DMS 273 (cell line): ENCODE results near the gene RBL1.
"Not testable (repeated sequence)": the region's sequence is repeated elsewhere in the genome, so short reads cannot be mapped to it uniquely, and the experiment has no call there.

Experiments
- DNase-seq: peaks from one replicate; lab custom pipeline; 2025; ENCODE audit not compliant: unreplicated experiment; lab: John Stamatoyannopoulos, UW

The RBL1 gene

DNA sequence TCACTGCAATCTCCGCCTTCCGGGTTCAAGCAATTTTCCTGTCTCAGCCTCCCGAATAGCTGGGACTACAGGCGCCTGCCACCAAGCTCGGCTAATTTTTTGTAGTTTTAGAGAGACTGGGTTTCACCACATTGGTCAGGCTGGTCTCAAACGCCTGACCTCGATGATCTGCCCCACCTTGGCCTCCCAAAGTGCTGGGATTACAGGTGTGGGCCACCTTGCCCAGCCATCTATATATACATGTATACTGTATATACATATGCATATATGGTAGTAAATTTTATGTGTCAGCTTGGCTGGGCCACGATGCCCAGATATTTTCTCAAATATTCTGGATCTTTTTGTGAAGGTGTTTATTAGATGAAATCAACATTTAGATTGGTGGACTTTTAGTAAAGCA, 18.8 kb downstream of the RBL1 start:
- no peak for DNase-seq

DNA sequence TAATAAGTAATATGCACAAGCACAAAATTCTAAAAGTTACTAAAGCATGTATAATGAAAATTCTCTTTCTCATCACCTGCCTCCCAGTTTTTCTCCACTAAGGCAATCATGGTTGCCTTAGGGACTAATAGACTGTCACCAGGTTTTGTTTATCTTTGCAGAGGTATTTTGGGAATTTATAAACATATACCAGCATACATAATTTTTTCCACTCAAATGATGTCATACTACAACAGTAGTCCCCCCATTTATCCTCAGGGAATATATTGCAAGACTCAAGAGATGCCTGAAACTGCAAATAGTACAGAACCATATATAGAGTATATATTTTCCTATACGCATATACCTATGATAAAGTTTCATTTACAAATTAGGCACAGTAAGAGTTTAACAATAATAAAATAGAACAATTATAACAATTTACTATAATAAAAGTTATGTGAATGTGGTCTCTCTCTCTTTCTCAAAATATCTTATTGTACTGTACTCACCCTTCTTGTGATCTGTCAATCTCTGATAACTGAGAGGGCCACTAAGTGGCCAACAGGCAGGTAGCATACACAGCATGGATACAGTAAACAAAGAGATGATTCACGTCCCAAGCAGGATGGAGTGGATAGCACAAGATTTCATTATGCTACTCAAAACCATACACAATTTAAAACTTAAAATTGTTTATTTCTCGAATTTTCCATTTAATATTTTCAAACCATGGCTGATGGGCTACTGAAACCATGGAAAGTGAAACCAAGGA, 19.7 kb downstream of the RBL1 start:
- DNase-seq, result no peak

DNA sequence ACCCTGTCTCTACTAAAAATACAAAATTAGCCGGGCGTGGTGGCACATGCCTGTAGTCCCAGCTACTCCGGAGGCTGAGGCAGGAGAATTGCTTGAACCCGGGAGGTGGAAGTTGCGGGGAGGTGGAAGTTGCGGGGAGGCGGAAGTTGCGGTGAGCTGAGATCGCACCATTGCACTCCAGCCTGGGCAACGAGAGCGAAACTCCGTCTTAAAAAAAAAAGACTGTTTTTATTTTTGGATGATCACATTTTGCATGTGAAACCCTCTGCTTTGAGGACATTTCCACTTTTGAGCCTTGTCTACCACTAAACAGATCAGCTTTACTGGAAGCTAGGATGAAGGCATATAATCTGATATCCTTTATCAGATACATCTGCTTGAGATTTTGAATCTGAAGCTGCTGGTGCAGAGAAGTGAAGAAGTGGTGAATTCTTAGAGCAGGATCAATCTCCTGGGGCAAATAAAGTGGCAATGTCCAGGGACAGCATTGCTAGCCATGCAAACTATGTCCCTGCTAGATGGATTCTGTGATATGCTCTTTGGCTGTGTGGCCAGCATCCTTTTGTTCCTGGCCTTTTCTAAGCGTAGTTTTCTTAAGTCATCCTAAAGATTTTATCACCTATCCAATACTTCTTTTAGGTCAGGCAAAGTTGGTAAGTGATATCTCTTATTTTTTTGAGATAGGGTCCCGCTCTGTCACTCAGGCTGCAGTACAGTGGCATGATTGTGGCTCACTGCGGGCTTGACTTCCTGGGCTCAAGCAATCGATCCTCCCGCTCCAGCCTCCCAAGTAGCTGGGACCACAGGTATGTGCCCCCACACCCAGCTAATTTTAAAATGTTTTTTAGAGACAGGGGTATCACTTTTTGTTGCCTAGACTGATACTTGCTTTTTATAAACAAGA, 23.3 kb downstream of the RBL1 start:
- DNase-seq, result no peak

DNA sequence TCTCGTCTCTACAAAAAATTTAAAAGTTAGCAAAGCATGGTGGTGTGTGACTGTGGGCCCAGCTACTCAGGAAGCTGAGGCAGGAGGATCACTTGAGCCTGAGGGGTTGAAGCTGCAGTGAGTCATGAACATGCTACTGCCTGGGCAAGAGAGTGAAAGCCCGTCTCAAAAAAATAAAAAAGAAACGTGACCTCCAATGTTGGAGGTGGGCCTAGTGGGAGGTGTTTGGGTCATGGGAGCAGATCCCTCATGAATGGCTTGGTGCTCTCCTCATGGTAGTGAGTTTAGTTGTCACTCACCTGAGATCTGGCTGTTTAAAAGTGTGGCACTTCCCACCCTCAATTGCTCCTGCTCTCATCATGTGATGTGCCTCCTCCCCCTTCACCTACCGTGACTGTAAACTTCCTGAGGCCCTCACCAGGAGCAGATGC, 24.3 kb downstream of the RBL1 start:
- no peak for DNase-seq

DNA sequence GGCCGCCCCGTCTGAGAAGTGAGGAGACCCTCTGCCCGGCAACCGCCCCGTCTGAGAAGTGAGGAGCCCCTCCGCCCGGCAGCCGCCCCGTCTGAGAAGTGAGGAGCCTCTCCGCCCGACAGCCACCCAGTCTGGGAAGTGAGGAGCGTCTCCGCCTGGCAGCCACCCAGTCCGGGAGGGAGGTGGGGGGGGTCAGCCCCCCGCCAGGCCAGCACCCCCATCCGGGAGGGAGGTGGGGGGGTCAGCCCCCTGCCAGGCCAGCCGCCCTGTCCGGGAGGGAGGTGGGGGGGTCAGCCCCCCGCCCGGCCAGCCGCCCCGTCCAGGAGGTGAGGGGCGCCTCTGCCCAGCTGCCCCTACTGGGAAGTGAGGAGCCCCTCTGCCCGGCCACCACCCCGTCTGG, 26.2 kb downstream of the RBL1 start:
- not testable (repeated sequence) for DNase-seq

DNA sequence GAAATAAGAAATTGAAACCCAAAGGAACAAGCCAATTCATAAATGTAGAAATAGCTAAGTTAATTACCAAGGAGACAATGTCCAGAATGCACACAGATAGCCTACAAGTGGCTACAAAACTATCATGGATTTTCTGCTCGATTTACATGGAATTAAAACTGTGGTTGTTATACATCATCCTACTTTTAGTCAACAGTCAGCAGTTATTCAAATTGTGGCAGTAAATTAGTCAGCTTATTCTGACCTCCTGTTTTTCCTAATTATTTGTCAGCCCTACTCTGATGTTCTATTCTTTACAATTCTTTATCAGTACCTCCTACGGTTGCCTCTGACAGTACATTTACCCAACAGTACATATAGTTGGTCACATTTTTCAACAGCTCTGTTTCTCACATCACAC, 29.6 kb downstream of the RBL1 start:
- no peak for DNase-seq

DNA sequence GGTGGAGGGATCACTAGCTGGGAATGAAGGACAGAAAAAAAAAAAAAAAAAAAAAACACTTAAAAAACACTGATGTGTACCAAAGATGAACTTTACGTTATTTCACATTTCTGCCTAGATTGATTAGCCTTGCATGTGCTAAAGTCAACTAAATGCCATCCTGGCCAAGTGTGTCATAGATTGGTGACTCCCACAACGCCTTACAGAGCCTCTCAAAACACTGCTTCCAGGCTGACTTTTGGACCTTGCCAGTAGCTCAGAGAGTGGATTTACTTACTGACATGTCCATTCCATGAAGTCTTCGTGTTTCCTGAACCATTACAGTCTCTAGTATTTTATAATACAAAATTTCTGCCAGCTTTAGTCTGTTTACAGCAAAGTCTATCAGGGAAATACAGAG, 40.5 kb downstream of the RBL1 start:
- no peak for DNase-seq

DNA sequence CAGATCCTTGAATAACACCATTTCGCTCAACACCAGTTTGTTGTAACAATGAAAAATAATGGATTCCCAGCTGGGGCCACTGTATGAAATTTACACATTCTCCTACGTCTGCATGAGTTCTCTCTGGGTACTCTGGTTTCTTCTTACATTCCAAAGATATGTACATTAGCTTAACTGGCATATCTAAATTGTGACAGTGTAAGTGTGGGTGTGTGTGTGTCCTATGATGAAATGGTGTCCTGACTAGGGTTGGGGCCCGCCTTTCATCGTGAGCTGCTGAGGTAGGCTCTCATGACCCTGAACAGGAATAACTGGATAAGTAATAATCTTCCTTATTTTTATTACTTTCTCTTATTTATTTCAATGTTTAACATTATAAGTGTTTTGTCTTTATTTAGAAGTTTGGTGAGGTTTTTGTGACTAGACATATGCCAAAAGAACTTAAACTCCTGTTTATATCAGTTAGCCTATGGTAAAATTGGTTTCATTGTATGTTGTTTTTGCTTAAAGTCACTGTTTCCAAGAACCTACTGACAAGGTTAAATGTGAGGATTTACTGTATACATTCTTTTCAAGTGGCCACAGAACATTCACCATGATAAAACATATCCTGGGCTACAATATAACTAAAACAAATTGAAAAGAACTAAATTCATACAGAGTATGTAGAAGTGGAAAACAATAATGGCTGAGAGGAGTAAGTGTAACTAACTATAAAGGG, 42.4 kb downstream of the RBL1 start:
- DNase-seq, result no peak

DNA sequence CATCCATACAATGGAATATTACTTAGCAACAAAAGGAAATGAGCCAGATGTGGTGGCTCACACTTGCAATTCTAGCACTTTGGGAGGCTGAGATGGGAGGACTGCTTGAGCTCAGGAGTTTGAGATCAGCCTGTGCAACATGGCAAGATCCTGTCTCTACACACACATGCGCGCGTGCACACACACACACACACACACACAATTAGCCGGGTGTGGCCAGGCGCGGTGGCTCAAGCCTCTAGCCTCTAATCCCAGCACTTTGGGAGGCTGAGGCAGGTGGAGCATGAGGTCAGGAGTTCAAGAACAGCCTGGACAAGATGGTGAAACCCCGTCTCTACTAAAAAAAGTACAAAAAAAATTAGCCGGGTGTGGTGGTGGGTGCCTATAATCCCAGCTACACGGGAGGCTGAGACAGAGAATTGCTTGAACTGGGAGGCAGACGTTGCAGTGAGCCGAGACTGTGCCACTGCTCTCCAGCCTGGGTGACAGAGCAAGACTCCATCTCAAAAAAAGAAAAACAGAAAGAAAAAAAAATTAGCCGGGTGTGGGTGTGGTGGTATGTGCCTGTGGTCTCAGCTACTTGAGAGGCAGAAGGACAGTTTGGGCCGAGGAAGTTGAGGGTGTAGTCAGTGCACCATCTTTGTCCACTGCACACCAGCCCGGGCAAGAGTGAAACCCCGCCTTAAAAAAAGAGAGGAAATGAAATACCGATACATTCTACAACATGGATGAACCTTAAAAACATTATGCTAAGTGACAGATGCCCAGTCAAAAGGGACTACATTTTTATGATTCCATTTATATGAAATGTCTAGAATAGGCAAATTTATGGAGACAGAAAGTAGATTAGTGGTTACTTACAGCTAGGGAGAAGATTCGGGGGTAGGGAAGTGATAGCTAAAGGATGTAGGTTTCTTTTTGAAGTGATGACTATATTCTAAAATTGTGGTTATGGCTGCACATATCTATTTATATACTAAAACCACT, 52.5 kb downstream of the RBL1 start:
- DNase-seq, result no peak

DNA sequence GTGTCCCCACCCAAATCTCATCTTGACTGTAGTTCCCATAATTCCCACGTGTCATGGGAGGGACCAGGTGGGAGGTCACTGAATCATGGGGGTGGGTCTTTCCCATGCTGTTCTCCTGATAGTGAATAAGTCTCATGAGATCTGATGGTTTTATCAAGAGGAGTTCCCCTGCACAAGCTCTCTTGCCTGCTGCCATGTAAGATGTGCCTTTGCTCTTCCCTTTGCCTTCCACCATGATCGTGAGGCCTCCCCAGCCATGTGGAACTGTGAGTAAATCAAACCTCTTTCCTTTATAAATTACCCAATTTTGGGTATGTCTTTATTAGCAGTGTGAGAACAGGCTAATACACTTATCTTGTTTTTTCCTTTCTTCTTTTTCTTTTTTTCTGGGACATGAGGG, 56.4 kb downstream of the RBL1 start:
- DNase-seq, result not testable (repeated sequence)

DNA sequence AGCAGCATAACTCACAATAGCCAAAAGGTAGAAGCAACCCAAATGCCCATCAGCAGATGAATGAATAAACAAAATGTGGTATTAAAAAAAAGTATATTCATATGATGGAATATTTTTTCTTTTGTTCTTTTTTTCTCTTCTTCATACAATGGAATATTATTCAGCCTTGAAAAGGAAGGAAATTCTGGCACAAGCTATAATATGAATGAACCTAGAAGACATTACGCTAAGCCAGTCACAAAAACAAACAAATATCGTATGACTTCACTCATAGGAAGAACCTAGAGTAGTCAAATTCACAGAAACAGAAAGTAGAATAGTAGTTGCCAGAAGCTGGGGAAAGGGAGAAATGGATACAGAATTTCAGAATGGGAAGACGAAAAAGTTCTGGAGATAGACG, 63.7 kb downstream of the RBL1 start:
- no peak for DNase-seq

DNA sequence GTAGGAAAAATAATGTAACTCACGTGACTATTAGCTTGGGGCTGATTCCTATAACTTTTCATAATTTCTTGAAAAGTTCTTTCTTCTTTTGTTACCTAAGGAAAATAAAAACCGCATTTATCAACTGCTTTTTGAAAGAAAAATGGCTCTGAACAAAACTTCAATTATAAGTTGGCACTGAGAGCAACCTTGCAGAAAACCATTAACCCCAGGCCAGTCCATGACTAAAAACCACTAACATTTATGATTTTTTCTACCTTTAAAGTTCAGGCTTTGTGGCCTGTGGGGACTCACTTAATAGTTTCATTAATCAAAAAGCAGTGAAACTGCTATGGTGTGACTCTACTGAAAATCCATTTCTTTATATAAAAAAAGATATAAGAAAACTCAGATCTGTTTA, 75.2 kb downstream of the RBL1 start:
- DNase-seq, result no peak

DNA sequence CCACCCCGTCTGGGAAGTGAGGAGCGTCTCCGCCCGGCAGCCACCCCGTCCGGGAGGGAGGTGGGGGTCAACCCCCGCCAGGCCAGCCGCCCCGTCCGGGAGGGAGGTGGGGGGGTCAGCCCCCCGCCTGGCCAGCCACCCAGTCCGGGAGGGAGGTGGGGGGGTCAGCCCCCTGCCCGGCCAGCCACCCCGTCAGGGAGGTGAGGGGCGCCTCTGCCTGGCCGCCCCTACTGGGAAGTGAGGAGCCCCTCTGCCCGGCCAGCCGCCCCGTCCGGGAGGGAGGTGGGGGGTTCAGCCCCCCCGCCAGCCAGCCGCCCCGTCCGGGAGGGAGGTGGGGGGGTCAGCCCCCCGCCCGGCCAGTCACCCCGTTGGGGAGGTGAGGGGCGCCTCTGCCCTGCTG, 83.2 kb downstream of the RBL1 start:
- not testable (repeated sequence) for DNase-seq

DNA sequence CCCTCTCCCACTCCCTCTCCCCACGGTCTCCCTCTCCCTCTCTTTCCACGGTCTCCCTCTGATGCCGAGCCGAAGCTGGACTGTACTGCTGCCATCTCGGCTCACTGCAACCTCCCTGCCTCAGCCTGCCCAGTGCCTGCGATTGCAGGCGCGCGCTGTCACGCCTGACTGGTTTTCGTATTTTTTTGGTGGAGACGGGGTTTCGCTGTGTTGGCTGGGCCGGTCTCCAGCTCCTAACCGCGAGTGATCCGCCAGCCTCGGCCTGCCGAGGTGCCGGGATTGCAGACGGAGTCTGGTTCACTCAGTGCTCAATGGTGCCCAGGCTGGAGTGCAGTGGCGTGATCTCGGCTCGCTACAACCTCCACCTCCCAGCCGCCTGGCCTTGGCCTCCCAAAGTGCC, 83.9 kb downstream of the RBL1 start:
- DNase-seq, result not testable (repeated sequence)

DNA sequence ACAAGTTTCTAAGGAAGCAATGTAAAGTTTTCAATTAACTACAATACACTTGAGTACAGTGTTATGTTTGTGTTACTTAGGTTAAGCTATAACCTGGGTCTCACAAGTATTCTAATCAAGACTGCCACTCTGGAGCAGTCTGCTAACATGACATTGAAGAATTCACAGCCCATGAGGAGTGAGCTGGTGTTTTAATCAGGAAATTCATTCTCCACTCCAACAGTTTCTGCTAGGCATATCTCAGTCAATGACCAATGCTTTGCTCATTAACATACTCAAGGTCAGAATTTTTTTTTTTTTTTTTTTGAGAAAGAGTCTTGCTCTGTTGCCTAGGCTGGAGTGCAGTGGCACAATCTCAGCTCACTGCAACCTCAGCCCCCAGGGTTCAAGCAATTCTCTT, 84.7 kb downstream of the RBL1 start:
- DNase-seq, result no peak

DNA sequence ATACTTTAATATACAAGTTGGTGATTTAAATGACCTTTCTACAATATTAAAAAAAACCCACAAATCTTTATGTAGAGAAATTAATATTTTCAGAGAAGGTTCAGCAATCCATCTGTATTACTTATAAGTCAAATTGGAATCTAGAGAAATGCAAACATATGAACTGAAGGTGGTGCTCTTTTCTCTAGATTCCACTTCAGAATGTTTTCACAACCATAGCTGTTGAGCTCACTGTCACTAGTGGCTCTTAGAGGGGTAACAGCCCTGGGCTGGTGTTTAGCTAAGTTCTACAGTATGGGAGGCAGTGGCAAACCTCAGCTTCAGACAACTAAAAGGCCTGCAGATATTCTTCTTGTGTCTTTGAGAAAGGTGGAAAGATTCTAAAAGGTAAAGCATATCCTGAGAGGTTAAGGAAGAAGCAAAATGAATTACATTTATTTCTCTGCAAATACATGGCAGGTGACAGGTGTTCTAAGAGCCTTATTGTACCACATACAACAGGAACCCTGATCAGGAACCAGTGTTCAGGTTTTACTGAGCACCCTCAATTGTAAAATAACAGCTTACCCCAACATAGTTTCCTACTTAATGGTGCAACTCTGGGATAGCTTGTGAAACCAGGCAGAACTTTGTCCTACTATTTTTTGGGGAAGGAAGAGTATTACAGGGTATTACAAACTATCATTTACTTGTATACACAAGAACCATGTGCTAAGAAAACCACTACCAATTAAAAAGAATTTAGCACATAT, 87.7 kb downstream of the RBL1 start:
- peak; percentile 23 for DNase-seq

DNA sequence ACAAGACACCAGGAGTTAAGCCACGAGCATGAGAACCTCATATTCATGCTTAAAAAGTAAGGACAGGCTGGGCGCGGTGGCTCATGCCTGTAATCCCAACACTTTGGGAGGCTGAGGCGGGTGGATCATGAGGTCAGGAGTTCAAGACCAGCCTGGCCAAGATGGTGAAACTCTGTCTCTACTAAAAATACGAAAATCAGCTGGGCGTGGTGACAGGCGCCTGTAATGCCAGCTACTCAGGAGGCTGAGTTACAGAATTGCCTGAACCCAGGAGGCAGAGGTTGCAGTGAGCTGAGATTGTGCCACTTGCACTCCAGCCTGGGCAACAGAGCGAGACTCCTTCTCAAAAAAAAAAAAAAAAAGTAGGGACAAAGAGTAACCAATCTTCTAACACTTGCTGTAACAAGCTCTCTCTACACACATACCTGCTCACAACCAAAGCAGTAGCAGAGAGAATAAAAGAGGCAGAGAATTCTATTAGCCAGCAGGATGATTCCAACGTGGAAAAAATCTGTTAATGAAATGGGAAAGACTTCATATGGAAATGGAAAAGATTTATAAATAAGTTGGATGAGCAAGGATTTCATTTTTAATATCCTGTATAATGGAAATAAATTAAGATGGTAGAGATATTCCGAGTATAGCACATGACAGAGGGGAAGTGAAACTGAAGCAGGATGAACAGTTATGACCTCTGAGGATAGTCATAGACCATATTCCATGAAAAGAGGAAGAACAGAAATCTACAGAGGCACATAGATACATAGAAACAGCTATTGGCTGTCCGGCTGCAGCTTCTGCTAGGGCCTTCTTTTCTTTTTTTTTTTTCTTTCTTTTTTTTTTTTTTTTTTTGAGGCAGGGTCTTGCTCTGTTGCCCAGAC, 90.5 kb downstream of the RBL1 start:
- DNase-seq, result not testable (repeated sequence)

DNA sequence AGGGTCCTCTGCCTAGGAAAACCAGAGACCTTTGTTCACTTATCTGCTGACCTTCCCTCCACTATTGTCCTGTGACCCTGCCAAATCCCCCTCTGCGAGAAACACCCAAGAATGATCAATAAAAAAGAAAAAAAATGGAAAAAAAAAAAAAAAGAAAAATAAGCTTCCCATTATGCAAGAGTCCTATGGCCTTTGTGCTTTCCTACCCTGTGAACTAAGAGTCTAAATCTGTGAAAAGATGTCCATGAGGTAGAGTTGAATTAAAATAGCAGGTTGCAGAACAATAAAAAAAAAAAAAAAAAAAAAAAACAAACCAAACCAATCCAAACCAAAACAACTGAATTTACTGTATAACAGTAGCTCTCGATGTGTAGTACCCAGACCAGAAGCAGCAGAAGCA, 94.2 kb downstream of the RBL1 start:
- DNase-seq, result not testable (repeated sequence)

DNA sequence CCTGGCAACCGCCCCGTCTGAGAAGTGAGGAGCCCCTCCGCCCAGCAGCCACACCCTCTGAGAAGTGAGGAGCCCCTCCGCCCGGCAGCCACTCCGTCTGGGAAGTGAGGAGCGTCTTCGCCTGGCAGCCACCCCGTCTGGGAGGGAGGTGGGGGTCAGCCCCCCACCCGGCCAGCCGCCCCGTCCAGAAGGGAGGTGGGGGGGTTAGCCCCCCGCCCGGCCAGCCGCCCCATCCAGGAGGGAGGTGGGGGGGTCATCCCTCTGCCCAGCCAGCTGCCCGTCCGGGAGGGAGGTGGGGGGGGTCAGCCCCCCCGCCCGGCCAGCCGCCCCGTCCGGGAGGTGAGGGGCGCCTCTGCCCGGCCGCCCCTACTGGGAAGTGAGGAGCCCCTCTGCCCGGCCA, 95.6 kb downstream of the RBL1 start:
- not testable (repeated sequence) for DNase-seq
